KMS-11 (cell line): ENCODE measurements around the gene CHTF18.

ENCODE experiments used
- H2AFZ ChIP-seq: fragments of 200-600 bp; sonication (generic); 2 replicates; pipeline ENCODE4 v1.6.1; 2016; ENCODE audit warnings: antibody characterized with exemption, mixed run types, low read depth
- H3K27ac ChIP-seq: fragments of 200-600 bp; sonication (generic); 2 replicates; pipeline ENCODE4 v1.6.1; 2016; ENCODE audit warnings: mild to moderate bottlenecking, mixed run types
- H3K27me3 ChIP-seq: fragments of 200-600 bp; sonication (generic); 2 replicates; pipeline ENCODE4 v1.6.1; 2017; ENCODE audit warnings: mild to moderate bottlenecking, low read depth, mixed run types, moderate library complexity; ENCODE audit not compliant: insufficient read depth
- H3K36me3 ChIP-seq: fragments of 200-600 bp; sonication (generic); 2 replicates; pipeline ENCODE4 v1.6.1; 2017; ENCODE audit warnings: mild to moderate bottlenecking, mixed run types; ENCODE audit not compliant: insufficient read depth
- H3K4me1 ChIP-seq: fragments of 200-600 bp; sonication (generic); 2 replicates; pipeline ENCODE4 v1.6.1; 2016; ENCODE audit warnings: mild to moderate bottlenecking, low read depth, mixed run types; ENCODE audit not compliant: poor library complexity, severe bottlenecking
- H3K4me2 ChIP-seq: fragments of 200-600 bp; sonication (generic); 2 replicates; pipeline ENCODE4 v1.7.0; 2016; ENCODE audit warnings: mild to moderate bottlenecking, mixed run types
- H3K4me3 ChIP-seq: fragments of 200-600 bp; sonication (generic); IDR thresholded peaks from 2 replicates; pipeline ENCODE4 v1.6.1; 2017; ENCODE audit warnings: low read depth, low read length, mixed read lengths; ENCODE audit not compliant: insufficient read depth
- H3K79me2 ChIP-seq: fragments of 200-600 bp; sonication (generic); 2 replicates; pipeline ENCODE4 v1.6.1; 2016; ENCODE audit warnings: low read depth, mixed run types; ENCODE audit not compliant: insufficient read depth
- H3K9ac ChIP-seq: fragments of 200-600 bp; sonication (generic); 2 replicates; pipeline ENCODE4 v1.6.1; 2016; ENCODE audit warnings: mild to moderate bottlenecking, mixed run types
- H4K20me1 ChIP-seq: fragments of 200-600 bp; sonication (generic); 2 replicates; pipeline ENCODE4 v1.6.1; 2016; ENCODE audit warnings: mild to moderate bottlenecking, mixed run types; ENCODE audit not compliant: insufficient read depth
- CTCF ChIP-seq: fragments of 200-600 bp; sonication (generic); conservative IDR thresholded peaks from 2 replicates; pipeline ENCODE4 v1.6.1; 2017; ENCODE audit warnings: low read depth, mild to moderate bottlenecking, antibody characterized with exemption, low read length, moderate library complexity, mixed read lengths

Gene CHTF18

GRCh38 chr16:804193-805048 is 16.0 kb downstream of the CHTF18 start:
- Histone ChIP-seq H3K27me3 (peaks cover 64% of the 10 kb centered on the region), H3K36me3 (no peaks in the 10 kb centered on the region)

GRCh38 chr16:805474-805873 is 17.1 kb downstream of the CHTF18 start:
- Histone ChIP-seq H3K4me3 (no peak overlapping the region), H3K9ac (no peak overlapping the region), H3K4me2 (no peak overlapping the region), H2AFZ (no peak overlapping the region), H3K27ac (no peak overlapping the region), H3K36me3 (no peaks in the 10 kb centered on the region), H4K20me1 (no peaks in the 10 kb centered on the region), H3K27me3 (peaks cover 67% of the 10 kb centered on the region), H3K79me2 (no peaks in the 10 kb centered on the region), H3K4me1 (no peaks in the 10 kb centered on the region)
- no peak for TF ChIP-seq CTCF

More at GRCh38 chr16:804193-805048, 16.0 kb downstream of the CHTF18 start:
- Histone ChIP-seq H3K4me3 (no peak overlapping the region), H2AFZ (no peak overlapping the region), H3K79me2 (no peaks in the 10 kb centered on the region), H4K20me1 (no peaks in the 10 kb centered on the region), H3K27ac (no peak overlapping the region), H3K9ac (no peak overlapping the region), H3K4me2 (no peak overlapping the region), H3K4me1 (no peaks in the 10 kb centered on the region)
- TF ChIP-seq CTCF = no peak

GRCh38 chr16:807347-808084 is 19.1 kb downstream of the CHTF18 start:
- Histone ChIP-seq H2AFZ (peak overlapping the region; percentile 71), H3K4me2 (peak overlapping the region; percentile 35), H3K27ac (peak overlapping the region; percentile 55; the same call in 1 of the 2 replicates), H3K36me3 (no peaks in the 10 kb centered on the region), H3K27me3 (peaks cover 67% of the 10 kb centered on the region), H3K79me2 (no peaks in the 10 kb centered on the region), H4K20me1 (no peaks in the 10 kb centered on the region), H3K4me1 (no peaks in the 10 kb centered on the region), H3K9ac (peak overlapping the region; percentile 72), H3K4me3 (no peak overlapping the region)
- no peak for TF ChIP-seq CTCF

GRCh38 chr16:808085-808386 is 19.6 kb downstream of the CHTF18 start:
- Histone ChIP-seq H3K4me2 (peak overlapping the region; percentile 35), H2AFZ (peak overlapping the region; percentile 71), H3K27ac (no peak overlapping the region), H3K79me2 (no peaks in the 10 kb centered on the region), H3K9ac (no peak overlapping the region), H3K4me3 (no peak overlapping the region), H3K27me3 (peaks cover 67% of the 10 kb centered on the region), H3K4me1 (no peaks in the 10 kb centered on the region), H4K20me1 (no peaks in the 10 kb centered on the region), H3K36me3 (no peaks in the 10 kb centered on the region)
- TF ChIP-seq CTCF = no peak
